GM12878 (cell line): Measurements from ENCODE around the gene SLC43A3. TPM values are rescaled to one million over a fixed set of nuclear protein-coding genes. Genes with fewer than 3 reads are reported as not detected.

Source experiments
- ATAC-seq: fragments of 200-7000 bp; cut with Tn5 transposase; 3 replicates; pipeline ENCODE4 v1.9.1; 2020; ENCODE audit warnings: mild to moderate bottlenecking, moderate library complexity
- BruUV-seq: library from RNA; stranded (reverse); fragments of 400-500 nt; replicated peaks from 2 replicates; lab custom pipeline; 2021; lab: Mats Ljungman, UMichigan
- CTCF ChIA-PET: fragments of 300-600 bp; sonication (Branson Sonifier 250); formaldehyde crosslinking; extraction: SDS; loops from one replicate; lab custom pipeline; 2021; ENCODE audit warnings: inconsistent platforms; lab: Yijun Ruan, JAX
- POLR2A ChIA-PET: fragments of 350-600 bp; formaldehyde crosslinking; extraction: SDS; loops from one replicate; lab custom pipeline; 2021; ENCODE audit warnings: inconsistent platforms; lab: Charles Lee
- RAD21 ChIA-PET: fragments of 300-600 bp; sonication (Branson Sonifier 250); formaldehyde crosslinking; loops from one replicate; lab custom pipeline; 2023; ENCODE audit warnings: antibody characterized with exemption; ENCODE audit not compliant: unreplicated experiment; lab: Charles Lee
- SMC1A ChIA-PET: fragments of 300-600 bp; sonication (Branson Sonifier 250); formaldehyde crosslinking; loops from one replicate; lab custom pipeline; 2023; ENCODE audit not compliant: unreplicated experiment, uncharacterized antibody; lab: Charles Lee
- DNase-seq: peaks from one replicate; pipeline ENCODE4 v3.0.0-alpha.2; 2011; ENCODE audit warnings: low read depth, low spot score
- FAIRE-seq: peaks from 3 replicates; lab custom pipeline; 2011; peaks lifted over from hg19 to GRCh38; lab: Jason Lieb, UNC
- H2AFZ ChIP-seq: 2 replicates; pipeline ENCODE4 v1.6.0; 2011; ENCODE audit warnings: low read depth, low read length, control low read depth; ENCODE audit not compliant: control insufficient read depth
- H3K27ac ChIP-seq: 2 replicates; pipeline ENCODE4 v1.5.1; 2011; ENCODE audit warnings: control low read depth; ENCODE audit not compliant: control insufficient read depth, insufficient read depth
- H3K27me3 ChIP-seq, 2 experiments: replicated peaks in 1 of 2; 2 replicates each; pipeline versions ENCODE4 v1.6.0 to v1.6.1; 2011; ENCODE audit warnings: low read length in 1 of 2; ENCODE audit not compliant: control insufficient read depth in 2 of 2, insufficient read depth in 2 of 2
- H3K36me3 ChIP-seq, 2 experiments: 2 replicates each; pipeline ENCODE4 v1.5.1; 2011; ENCODE audit warnings: low read length in 1 of 2; ENCODE audit not compliant: control insufficient read depth in 2 of 2, insufficient read depth in 2 of 2
- H3K4me1 ChIP-seq: 2 replicates; pipeline ENCODE4 v1.6.1; 2011; ENCODE audit warnings: mild to moderate bottlenecking, low read length, moderate library complexity, mixed read lengths; ENCODE audit not compliant: control insufficient read depth, insufficient read depth
- H3K4me2 ChIP-seq: 2 replicates; pipeline ENCODE4 v1.6.0; 2011; ENCODE audit warnings: control low read depth; ENCODE audit not compliant: control insufficient read depth, insufficient read depth
- H3K4me3 ChIP-seq: fragments of 200-600 bp; sonication (generic); 2 replicates; pipeline ENCODE4 v1.5.1; 2016
- H3K79me2 ChIP-seq: 2 replicates; pipeline ENCODE4 v1.6.0; 2011; ENCODE audit warnings: low read length; ENCODE audit not compliant: control insufficient read depth, insufficient read depth
- H3K9ac ChIP-seq: 2 replicates; pipeline ENCODE4 v1.8.0; 2011; ENCODE audit warnings: low read length, control low read depth, mixed read lengths; ENCODE audit not compliant: control insufficient read depth, insufficient read depth
- H3K9me3 ChIP-seq: replicated peaks from 3 replicates; pipeline ENCODE4 v1.5.1; 2011; ENCODE audit warnings: mild to moderate bottlenecking, low read length; ENCODE audit not compliant: control insufficient read depth, insufficient read depth
- H4K20me1 ChIP-seq: 2 replicates; pipeline ENCODE4 v1.6.0; 2011; ENCODE audit not compliant: control insufficient read depth, insufficient read depth
- FOXK2 ChIP-seq: fragments of 450-650 bp; IDR thresholded peaks from 2 replicates; pipeline ENCODE4 v1.6.1; 2017; ENCODE audit warnings: mild to moderate bottlenecking, moderate library complexity
- FOXM1 ChIP-seq: IDR thresholded peaks from 2 replicates; pipeline ENCODE4 v1.6.1; 2012; ENCODE audit warnings: low read depth, mild to moderate bottlenecking, inconsistent platforms, low read length, moderate library complexity
- IRF4 ChIP-seq: IDR thresholded peaks from 2 replicates; pipeline ENCODE4 v1.6.1; 2011; ENCODE audit warnings: low read depth, low read length
- MEF2A ChIP-seq: IDR thresholded peaks from 2 replicates; pipeline ENCODE4 v1.6.1; 2011; ENCODE audit warnings: low read depth, mild to moderate bottlenecking, low read length, moderate library complexity; ENCODE audit not compliant: insufficient read depth
- NFYB ChIP-seq: IDR thresholded peaks from 2 replicates; pipeline ENCODE4 v1.6.1; 2011; ENCODE audit warnings: low read depth, mild to moderate bottlenecking, low read length, improper control_type of control experiment, moderate library complexity; ENCODE audit not compliant: insufficient read depth
- NR2C1 ChIP-seq: fragments of 450-650 bp; IDR thresholded peaks from 2 replicates; pipeline ENCODE4 v1.6.1; 2017; ENCODE audit warnings: antibody characterized with exemption, mild to moderate bottlenecking, moderate library complexity
- RAD51 ChIP-seq: fragments of 450-650 bp; IDR thresholded peaks from 2 replicates; pipeline ENCODE4 v1.6.1; 2016; ENCODE audit warnings: moderate library complexity, mild to moderate bottlenecking, inconsistent platforms
- SMAD1 ChIP-seq: fragments of 450-650 bp; IDR thresholded peaks from 2 replicates; pipeline ENCODE4 v1.6.1; 2018; ENCODE audit warnings: mild to moderate bottlenecking, low read depth; ENCODE audit not compliant: partially characterized antibody
- SMAD5 ChIP-seq: IDR thresholded peaks from 2 replicates; pipeline ENCODE4 v1.6.1; 2016; ENCODE audit warnings: antibody characterized with exemption, low read depth
- SMC3 ChIP-seq: IDR thresholded peaks from 2 replicates; pipeline ENCODE4 v1.6.1; 2011; ENCODE audit warnings: low read length, improper control_type of control experiment, borderline replicate concordance
- TARDBP ChIP-seq: IDR thresholded peaks from 2 replicates; pipeline ENCODE4 v1.6.1; 2016; ENCODE audit warnings: borderline replicate concordance
- YY1 ChIP-seq: IDR thresholded peaks from 2 replicates; pipeline ENCODE4 v1.6.1; 2011; ENCODE audit warnings: low read depth, mild to moderate bottlenecking, low read length
- WGBS: methylation state at CpG from one replicate; pipeline ENCODE4 v1.1.6; 2016; ENCODE audit warnings: low lambda C conversion rate; ENCODE audit not compliant: insufficient replicate concordance, insufficient coverage; ENCODE audit errors: missing lambda C conversion rate; 5-methylcytosine and 5-hydroxymethylcytosine counted together
- in situ Hi-C: fragments of 300-500 bp; cut with MboI; formaldehyde crosslinking; loops from 9 replicates; pipeline ENCODE4 v1.14.3; 2018; ENCODE audit warnings: mixed read lengths
- intact Hi-C: fragments of 100-400 bp; cut with micrococcal nuclease; formaldehyde crosslinking; loops from one replicate; pipeline ENCODE4 v1.14.2; 2022; ENCODE audit not compliant: unreplicated experiment
- polyA plus RNA-seq, 11 experiments: library from polyadenylated mRNA; depleted of rRNA in 4 of 11; unstranded in 6 of 11; stranded (reverse) in 5 of 11; fragments of >200 nt; fragmentation: Nextera tagmentation in 4 of 11; fragmentation: Illumina TruSeq in 1 of 11; extraction: Ambion mirVana in 4 of 11; extraction: Trizol in 1 of 11; gene quantifications; 1 replicate in 1 of 11; 2 replicates in 10 of 11; pipeline versions ENCODE4 v1.2.1 to v1.2.3, GENCODE V29; 2011 to 2016; ENCODE audit warnings: inconsistent platforms in 2 of 11, missing spikeins in 2 of 11, low read depth in 1 of 11
- total RNA-seq, 4 experiments: library from RNA; depleted of rRNA in 3 of 4; stranded (reverse); fragments of >200 nt in 3 of 4; fragmentation: Illumina TruSeq in 1 of 4; extraction: Trizol in 1 of 4; gene quantifications; 2 replicates each; pipeline versions ENCODE4 v1.2.1 to v1.2.3, GENCODE V29; 2013 to 2021
- TF ChIP-seq, protein P1 (sequence below): IDR thresholded peaks from 2 replicates; pipeline ENCODE4 v1.6.1; 2011; ENCODE audit warnings: borderline replicate concordance, low read depth, mild to moderate bottlenecking, moderate library complexity, low read length; ENCODE audit not compliant: insufficient read depth, poor library complexity, severe bottlenecking
- TF ChIP-seq, protein P2 (sequence below): fragments of 450-650 bp; IDR thresholded peaks from 2 replicates; pipeline ENCODE4 v1.6.1; 2017; ENCODE audit warnings: antibody characterized with exemption, mild to moderate bottlenecking, moderate library complexity

SLC43A3 gene
- total and polyA plus RNA-seq, 10 of the 15 experiments (the other 5 are each of a cell fraction or from before 2014, with no cell fraction given) = 37.5 to 237 (median 132) TPM

DNA sequence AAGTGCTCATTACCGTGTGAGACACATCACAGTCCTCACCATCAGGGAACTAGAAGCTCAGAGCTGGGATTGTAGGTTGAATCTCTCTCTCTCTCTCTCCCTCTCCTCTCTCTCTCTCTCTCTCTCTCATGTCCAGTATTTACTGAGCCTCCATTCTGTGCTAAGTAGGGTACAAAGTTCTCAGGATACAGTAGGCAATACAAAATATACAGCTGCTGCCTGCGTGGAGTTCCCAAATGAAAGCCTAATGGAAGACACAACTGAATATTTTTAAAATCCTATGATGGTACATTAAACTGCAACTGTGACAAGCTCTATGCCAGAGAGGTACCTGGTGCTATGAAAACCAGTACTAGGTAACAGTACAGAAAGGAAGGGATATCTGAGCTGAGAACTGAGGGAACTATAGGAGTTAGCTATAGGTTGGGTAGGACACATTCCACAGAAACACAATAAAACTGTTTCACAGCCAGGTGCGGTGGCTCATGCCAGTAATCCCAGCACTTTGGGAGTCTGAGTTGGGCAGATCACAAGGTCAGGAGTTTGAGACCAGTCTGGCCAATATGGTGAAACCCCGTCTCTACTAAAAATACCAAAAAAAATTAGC, 26.8 kb downstream of the SLC43A3 start (continued):
- TF ChIP-seq TARDBP = no peak
- TF ChIP-seq, all 136 proteins: peak for 0

- peaks cover 0 to 3% of the 10 kb centered on the region in 2 experiments; a peak in 2 of 4 replicates for H3K36me3 ChIP-seq
- FAIRE-seq (no peak), ATAC-seq (no peak), DNase-seq (no peak)
- no peaks in the 10 kb centered on the region for H3K9me3 ChIP-seq
- no peak overlapping the region for H3K27ac ChIP-seq
- no peak overlapping the region for H3K4me3 ChIP-seq
- H3K79me2 ChIP-seq = no peaks in the 10 kb centered on the region
- ChIA-PET SMC1A (no interaction called here), RAD21 (interaction anchor here (0.6 kb wide), 1 partner anchor 315 kb away, joined by 3 read pairs; no protein-coding TSS in a partner anchor), POLR2A (interaction anchor here (1.3 to 1.4 kb wide), 2 partner anchors 19 to 27 kb away, joined by 3 to 4 read pairs; no protein-coding TSS in a partner anchor), CTCF (no interaction called here)
- H2AFZ ChIP-seq = no peak overlapping the region
- no peaks in the 10 kb centered on the region for H3K4me1 ChIP-seq
- H4K20me1 ChIP-seq = no peaks in the 10 kb centered on the region
- no peaks in the 10 kb centered on the region for H3K27me3 ChIP-seq
- in situ Hi-C loops = no loop called here
- no peak for TF ChIP-seq FOXK2
- TF ChIP-seq NFYB = no peak
- TF ChIP-seq IRF4 = no peak
- TF ChIP-seq, protein P1, sequence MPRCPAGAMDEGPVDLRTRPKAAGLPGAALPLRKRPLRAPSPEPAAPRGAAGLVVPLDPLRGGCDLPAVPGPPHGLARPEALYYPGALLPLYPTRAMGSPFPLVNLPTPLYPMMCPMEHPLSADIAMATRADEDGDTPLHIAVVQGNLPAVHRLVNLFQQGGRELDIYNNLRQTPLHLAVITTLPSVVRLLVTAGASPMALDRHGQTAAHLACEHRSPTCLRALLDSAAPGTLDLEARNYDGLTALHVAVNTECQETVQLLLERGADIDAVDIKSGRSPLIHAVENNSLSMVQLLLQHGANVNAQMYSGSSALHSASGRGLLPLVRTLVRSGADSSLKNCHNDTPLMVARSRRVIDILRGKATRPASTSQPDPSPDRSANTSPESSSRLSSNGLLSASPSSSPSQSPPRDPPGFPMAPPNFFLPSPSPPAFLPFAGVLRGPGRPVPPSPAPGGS = no peak
- TF ChIP-seq SMC3 = no peak
- no peak for TF ChIP-seq MEF2A
- no peak for TF ChIP-seq FOXM1
- no peak for TF ChIP-seq SMAD1
- no peak for TF ChIP-seq YY1
- TF ChIP-seq RAD51 = no peak
- TF ChIP-seq, protein P2, sequence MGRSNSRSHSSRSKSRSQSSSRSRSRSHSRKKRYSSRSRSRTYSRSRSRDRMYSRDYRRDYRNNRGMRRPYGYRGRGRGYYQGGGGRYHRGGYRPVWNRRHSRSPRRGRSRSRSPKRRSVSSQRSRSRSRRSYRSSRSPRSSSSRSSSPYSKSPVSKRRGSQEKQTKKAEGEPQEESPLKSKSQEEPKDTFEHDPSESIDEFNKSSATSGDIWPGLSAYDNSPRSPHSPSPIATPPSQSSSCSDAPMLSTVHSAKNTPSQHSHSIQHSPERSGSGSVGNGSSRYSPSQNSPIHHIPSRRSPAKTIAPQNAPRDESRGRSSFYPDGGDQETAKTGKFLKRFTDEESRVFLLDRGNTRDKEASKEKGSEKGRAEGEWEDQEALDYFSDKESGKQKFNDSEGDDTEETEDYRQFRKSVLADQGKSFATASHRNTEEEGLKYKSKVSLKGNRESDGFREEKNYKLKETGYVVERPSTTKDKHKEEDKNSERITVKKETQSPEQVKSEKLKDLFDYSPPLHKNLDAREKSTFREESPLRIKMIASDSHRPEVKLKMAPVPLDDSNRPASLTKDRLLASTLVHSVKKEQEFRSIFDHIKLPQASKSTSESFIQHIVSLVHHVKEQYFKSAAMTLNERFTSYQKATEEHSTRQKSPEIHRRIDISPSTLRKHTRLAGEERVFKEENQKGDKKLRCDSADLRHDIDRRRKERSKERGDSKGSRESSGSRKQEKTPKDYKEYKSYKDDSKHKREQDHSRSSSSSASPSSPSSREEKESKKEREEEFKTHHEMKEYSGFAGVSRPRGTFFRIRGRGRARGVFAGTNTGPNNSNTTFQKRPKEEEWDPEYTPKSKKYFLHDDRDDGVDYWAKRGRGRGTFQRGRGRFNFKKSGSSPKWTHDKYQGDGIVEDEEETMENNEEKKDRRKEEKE = no peak
- TF ChIP-seq NR2C1 = no peak
- no peak for TF ChIP-seq TARDBP
- no peak for TF ChIP-seq SMAD5
- BruUV-seq = no TSS peak
- no peak overlapping the region for H3K4me2 ChIP-seq
- WGBS = 77% methylated on average over 5 of the region's 5 CpGs
- intact Hi-C loops = no loop called here
- H3K9ac ChIP-seq = no peak overlapping the region
Observed at GRCh38 chr11:57399221-57399620, 27.7 kb downstream of the SLC43A3 start.
